AG08395 (cell line): ENCODE results near the gene ADRA2A.

Experiments used
- DNase-seq: peaks from one replicate; pipeline ENCODE4 v3.0.0; 2012; ENCODE audit warnings: mixed read lengths, low spot score

The ADRA2A gene

GRCh38 chr10:111110771-111111170, 33.9 kb downstream of the ADRA2A start:
- DNase-seq = no peak

- DNase-seq = no peak
These were observed 35.5 kb downstream of the ADRA2A start for GRCh38 chr10:111112333-111112732.

- DNase-seq = no peak
These were observed 36.6 kb downstream of the ADRA2A start for GRCh38 chr10:111113238-111113960.

GRCh38 chr10:111113961-111114757, 37.3 kb downstream of the ADRA2A start:
- peak; percentile 75 for DNase-seq

GRCh38 chr10:111114758-111115500, 38.1 kb downstream of the ADRA2A start:
- DNase-seq = no peak

GRCh38 chr10:111116211-111116610, 39.4 kb downstream of the ADRA2A start:
- DNase-seq = no peak

GRCh38 chr10:111116762-111117445, 40.1 kb downstream of the ADRA2A start:
- no peak for DNase-seq

GRCh38 chr10:111117528-111118277, 40.9 kb downstream of the ADRA2A start:
- DNase-seq = no peak

- DNase-seq = no peak
These were observed 41.9 kb downstream of the ADRA2A start for GRCh38 chr10:111118758-111119157.

GRCh38 chr10:111119637-111120036, 42.8 kb downstream of the ADRA2A start:
- no peak for DNase-seq

- DNase-seq = no peak
These were observed 45.3 kb downstream of the ADRA2A start for GRCh38 chr10:111122127-111122526.

GRCh38 chr10:111123883-111124282, 47.1 kb downstream of the ADRA2A start:
- DNase-seq = no peak

- no peak for DNase-seq
These were observed 48.3 kb downstream of the ADRA2A start for GRCh38 chr10:111125102-111125501.

GRCh38 chr10:111126077-111126476, 49.2 kb downstream of the ADRA2A start:
- peak; percentile 54 for DNase-seq

GRCh38 chr10:111127081-111127848, 50.4 kb downstream of the ADRA2A start:
- no peak for DNase-seq

- DNase-seq = peak; percentile 86
These were observed 51.7 kb downstream of the ADRA2A start for GRCh38 chr10:111128331-111129180.

GRCh38 chr10:111129363-111129762, 52.5 kb downstream of the ADRA2A start:
- DNase-seq = peak; percentile 43

GRCh38 chr10:111130471-111130870, 53.6 kb downstream of the ADRA2A start:
- DNase-seq = no peak
